Measurements from ENCODE around the gene UBE2J1. TPM values are rescaled to one million over a fixed set of nuclear protein-coding genes. Genes with fewer than 3 reads are reported as not detected.
A peak's percentile ranks its signal among the peaks of the same experiment; 100 is the strongest.

UBE2J1 gene
- total and polyA plus RNA-seq, 9 of the 15 experiments (the other 6 are each of a cell fraction or from before 2014, with no cell fraction given): 11.6 to 32.6 (median 22.0) TPM

DNA sequence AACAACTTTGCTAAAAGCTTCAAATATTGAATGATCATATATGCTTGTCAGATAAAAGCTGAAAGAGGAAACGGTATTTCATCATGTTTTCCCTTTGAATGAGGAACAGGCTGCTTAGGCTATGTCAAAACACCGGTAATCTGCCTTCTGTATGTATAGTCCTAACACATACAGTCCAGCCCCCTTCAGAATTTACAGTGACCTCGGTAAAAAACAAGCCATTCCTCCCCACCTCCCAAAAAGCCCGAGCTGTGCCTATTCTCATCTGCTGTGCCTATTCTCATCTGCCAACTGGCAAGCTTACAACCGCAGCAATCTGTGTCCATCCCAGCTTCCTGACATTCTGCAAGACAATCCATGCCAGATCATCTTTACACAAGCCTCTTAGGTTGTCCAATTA is 26.8 kb upstream of the UBE2J1 start:
- POLR2A ChIA-PET: interaction anchor here (0.7 kb wide), 1 partner anchor 259 kb away, joined by 3 read pairs; the partner anchor contains the start of gene LYRM2
- BruUV-seq (replicated peaks): no TSS peak
- in situ Hi-C loops (cut with MboI): no loop called here

More for the DNA sequence above, 26.8 kb upstream of the UBE2J1 start:
- Histone ChIP-seq H3K9me3 (replicated peaks; ENCODE audit: control insufficient read depth, insufficient read depth, low read depth, low read length) (no peaks in the 10 kb centered on the region), H3K4me2 (ENCODE audit: insufficient read depth, low read length) (no peak overlapping the region), H3K27ac (ENCODE audit: extremely low read depth, low read depth, low read length) (no peak overlapping the region), H4K20me1 (replicated peaks; ENCODE audit: control insufficient read depth, insufficient read depth, low read length) (no peaks in the 10 kb centered on the region), H3K9me1 (ENCODE audit: control insufficient read depth, insufficient read depth, low read length) (no peaks in the 10 kb centered on the region), H3K9ac (ENCODE audit: insufficient read depth in 1 of 2, low read depth in 2 of 2, low read length in 2 of 2) (no peak overlapping the region), H3K27me3 (ENCODE audit: control insufficient read depth in 2 of 2, insufficient read depth in 2 of 2, low read length in 2 of 2) (peaks cover 16 to 44% of the 10 kb centered on the region in 2 experiments), H3K4me1 (replicated peaks in 1 of 2; ENCODE audit: control insufficient read depth in 2 of 2, insufficient read depth in 2 of 2, low read length in 2 of 2) (no peaks in the 10 kb centered on the region), H3K4me3 (no peak overlapping the region), H3K36me3 (ENCODE audit: control insufficient read depth, insufficient read depth, low read length) (no peaks in the 10 kb centered on the region), H2AFZ (ENCODE audit: low read depth, low read length) (no peak overlapping the region), H3K79me2 (ENCODE audit: control insufficient read depth, insufficient read depth, low read length) (no peaks in the 10 kb centered on the region)
- FAIRE-seq (no peak), DNase-seq (ENCODE audit: extremely low read depth in 1 of 4, low spot score in 3 of 4) (no peak), ATAC-seq (no peak)
- CTCF ChIA-PET (ENCODE audit: low intra/inter-chr PET ratio): no interaction called here
- intact Hi-C loops (cut with micrococcal nuclease): no loop called here
- TF ChIP-seq PTRF (tag; IDR thresholded peaks at IDR 0.05) (no peak), CEBPG (CRISPR knock-in tag; IDR thresholded peaks at IDR 0.05) (no peak), CEBPG (tag; conservative IDR thresholded peaks at IDR 0.05 in 1 of 2, IDR thresholded peaks at IDR 0.05 in 1 of 2) (peak in 1 of 2 experiments; percentile 53; a peak in 1 of 4 replicates), ZNF282 (CRISPR knock-in tag; IDR thresholded peaks at IDR 0.05) (no peak), STAG1 (CRISPR knock-in tag; IDR thresholded peaks at IDR 0.05; ENCODE audit: borderline replicate concordance) (no peak), SPI1 (IDR thresholded peaks at IDR 0.05; ENCODE audit: borderline replicate concordance, low read depth, low read length) (0 out of 2 replicates have a peak, but pooled peaks have one; percentile 11)
- TF ChIP-seq, protein P1, sequence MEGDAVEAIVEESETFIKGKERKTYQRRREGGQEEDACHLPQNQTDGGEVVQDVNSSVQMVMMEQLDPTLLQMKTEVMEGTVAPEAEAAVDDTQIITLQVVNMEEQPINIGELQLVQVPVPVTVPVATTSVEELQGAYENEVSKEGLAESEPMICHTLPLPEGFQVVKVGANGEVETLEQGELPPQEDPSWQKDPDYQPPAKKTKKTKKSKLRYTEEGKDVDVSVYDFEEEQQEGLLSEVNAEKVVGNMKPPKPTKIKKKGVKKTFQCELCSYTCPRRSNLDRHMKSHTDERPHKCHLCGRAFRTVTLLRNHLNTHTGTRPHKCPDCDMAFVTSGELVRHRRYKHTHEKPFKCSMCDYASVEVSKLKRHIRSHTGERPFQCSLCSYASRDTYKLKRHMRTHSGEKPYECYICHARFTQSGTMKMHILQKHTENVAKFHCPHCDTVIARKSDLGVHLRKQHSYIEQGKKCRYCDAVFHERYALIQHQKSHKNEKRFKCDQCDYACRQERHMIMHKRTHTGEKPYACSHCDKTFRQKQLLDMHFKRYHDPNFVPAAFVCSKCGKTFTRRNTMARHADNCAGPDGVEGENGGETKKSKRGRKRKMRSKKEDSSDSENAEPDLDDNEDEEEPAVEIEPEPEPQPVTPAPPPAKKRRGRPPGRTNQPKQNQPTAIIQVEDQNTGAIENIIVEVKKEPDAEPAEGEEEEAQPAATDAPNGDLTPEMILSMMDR (IDR thresholded peaks at IDR 0.05 in 2 of 3, conservative IDR thresholded peaks at IDR 0.05 in 1 of 3; ENCODE audit: insufficient read depth in 2 of 3, low read depth in 1 of 3, low read length in 3 of 3): no peak
- 0% methylated on average over 5 of the region's 5 CpGs for WGBS (ENCODE audit: insufficient coverage, low coverage, missing lambda C conversion rate)
